Natural killer cell (primary cell): ENCODE data around the gene YPEL2. TPM values are rescaled to one million over a fixed set of nuclear protein-coding genes. Genes with fewer than 3 reads are reported as not detected.

Source experiments
- ATAC-seq, 3 donors: fragments of 150-1000 bp in 2 of 3; fragments of 200-7000 bp in 1 of 3; cut with Tn5 transposase; 1 replicate in 1 of 3; 2 replicates in 2 of 3; pipeline ENCODE4 v1.10.0; 2021; ENCODE audit warnings: mild to moderate bottlenecking in 2 of 3, moderate library complexity in 2 of 3
- DNase-seq, 2 donors: peaks; one replicate each; pipeline versions ENCODE4 v3.0.0 to v3.0.0-alpha.2; 2013 to 2021; ENCODE audit warnings: mixed read lengths in 1 of 2
- H3K27ac ChIP-seq: one replicate; pipeline ENCODE4 v1.5.1; 2013; ENCODE audit warnings: mild to moderate bottlenecking, low read length
- H3K27me3 ChIP-seq: one replicate; pipeline ENCODE4 v1.6.1; 2013; ENCODE audit warnings: low read length; ENCODE audit not compliant: control insufficient read depth, insufficient read depth
- H3K36me3 ChIP-seq: one replicate; pipeline ENCODE4 v1.6.1; 2013; ENCODE audit warnings: low read length; ENCODE audit not compliant: control insufficient read depth, insufficient read depth
- H3K4me1 ChIP-seq: one replicate; pipeline ENCODE4 v1.6.1; 2013; ENCODE audit warnings: low read length; ENCODE audit not compliant: control insufficient read depth, insufficient read depth
- H3K4me3 ChIP-seq: one replicate; pipeline ENCODE4 v1.5.1; 2013; ENCODE audit warnings: low read length
- H3K9me3 ChIP-seq: one replicate; pipeline ENCODE4 v1.6.1; 2013; ENCODE audit warnings: low read length; ENCODE audit not compliant: control insufficient read depth, insufficient read depth
- H3K27ac Mint-ChIP-seq, 2 donors: one replicate each; pipeline ENCODE4 v1.8.0; 2022; ENCODE audit warnings: mild to moderate bottlenecking in 2 of 2, mixed read lengths in 2 of 2, moderate library complexity in 1 of 2
- H3K27me3 Mint-ChIP-seq, 2 donors: one replicate each; pipeline ENCODE4 v1.8.0; 2022; ENCODE audit warnings: low read depth in 2 of 2, mixed read lengths in 2 of 2
- H3K36me3 Mint-ChIP-seq: one replicate; pipeline ENCODE4 v1.8.0; 2022; ENCODE audit warnings: mixed read lengths
- H3K4me1 Mint-ChIP-seq, 2 donors: one replicate each; pipeline ENCODE4 v1.8.0; 2022; ENCODE audit warnings: mixed read lengths in 2 of 2
- H3K4me3 Mint-ChIP-seq: one replicate; pipeline ENCODE4 v1.8.0; 2022; ENCODE audit warnings: mild to moderate bottlenecking, moderate library complexity, mixed read lengths
- H3K9me3 Mint-ChIP-seq, 2 donors: one replicate each; pipeline ENCODE4 v1.8.0; 2022; ENCODE audit warnings: mixed read lengths in 2 of 2
- CTCF ChIP-seq: fragments of 200-600 bp; IDR thresholded peaks from one replicate; pipeline ENCODE4 v1.8.0; 2022; ENCODE audit warnings: antibody characterized with exemption
- WGBS: methylation state at CpG from one replicate; pipeline ENCODE4 v1.1.7; 2013; ENCODE audit warnings: missing lambda C conversion rate; ENCODE audit not compliant: insufficient coverage; 5-methylcytosine and 5-hydroxymethylcytosine counted together
- intact Hi-C: fragments of 100-400 bp; cut with micrococcal nuclease; formaldehyde crosslinking; loops from one replicate; pipeline ENCODE4 v1.14.2; 2022
- total RNA-seq, 4 donors: library from RNA; stranded (reverse); fragments of 120-200 nt in 1 of 4; gene quantifications; one replicate each; pipeline versions ENCODE4 v1.2.3 to v1.2.4, GENCODE V29; 2013 to 2022

Gene YPEL2
- total RNA-seq, 3 donors from 2014 or later (not counting 1 experiment from before 2014, with no cell fraction given): 30.5 to 35.6 (median 33.5) TPM

GRCh38 chr17:59418732-59419166 is 87.3 kb downstream of the YPEL2 start:
- H3K27ac ChIP-seq: no peak overlapping the region
- H3K9me3 ChIP-seq: no peaks in the 10 kb centered on the region
- no peak for TF ChIP-seq CTCF
- H3K27me3 Mint-ChIP-seq: no peaks in the 10 kb centered on the region
- no peaks in the 10 kb centered on the region for H3K9me3 Mint-ChIP-seq
- ATAC-seq: no peak
- H3K4me1 Mint-ChIP-seq: no peaks in the 10 kb centered on the region
- no peak overlapping the region for H3K4me3 Mint-ChIP-seq
- no peak overlapping the region for H3K27ac Mint-ChIP-seq
- no peaks in the 10 kb centered on the region for H3K36me3 ChIP-seq
- no peaks in the 10 kb centered on the region for H3K36me3 Mint-ChIP-seq
- no peak overlapping the region for H3K4me3 ChIP-seq
- H3K4me1 ChIP-seq: no peaks in the 10 kb centered on the region
- no peak for DNase-seq
- 86% methylated on average over 4 of the region's 4 CpGs for WGBS
- no peaks in the 10 kb centered on the region for H3K27me3 ChIP-seq
- intact Hi-C loops: no loop called here

GRCh38 chr17:59420901-59421300 is 89.4 kb downstream of the YPEL2 start:
- Mint-ChIP-seq H3K27ac (no peak overlapping the region), H3K4me1 (no peaks in the 10 kb centered on the region), H3K9me3 (no peaks in the 10 kb centered on the region), H3K27me3 (no peaks in the 10 kb centered on the region), H3K36me3 (no peaks in the 10 kb centered on the region), H3K4me3 (no peak overlapping the region)
- Histone ChIP-seq H3K9me3 (no peaks in the 10 kb centered on the region), H3K4me1 (no peaks in the 10 kb centered on the region), H3K36me3 (no peaks in the 10 kb centered on the region), H3K27me3 (no peaks in the 10 kb centered on the region), H3K27ac (no peak overlapping the region), H3K4me3 (no peak overlapping the region)
- ATAC-seq (no peak), DNase-seq (no peak)
- TF ChIP-seq CTCF: no peak
- 100% methylated on average over 2 of the region's 3 CpGs for WGBS
- intact Hi-C loops: no loop called here

- no peak overlapping the region for H3K27ac ChIP-seq
- TF ChIP-seq CTCF: no peak
- Mint-ChIP-seq H3K27ac (no peak overlapping the region), H3K4me1 (no peaks in the 10 kb centered on the region), H3K27me3 (no peaks in the 10 kb centered on the region), H3K4me3 (no peak overlapping the region), H3K9me3 (no peaks in the 10 kb centered on the region), H3K36me3 (no peaks in the 10 kb centered on the region)
- H3K27me3 ChIP-seq: no peaks in the 10 kb centered on the region
- no peak for DNase-seq
- ATAC-seq: no peak
- no peaks in the 10 kb centered on the region for H3K9me3 ChIP-seq
- H3K4me3 ChIP-seq: no peak overlapping the region
- WGBS: 86% methylated on average over 6 of the region's 6 CpGs
- H3K4me1 ChIP-seq: no peaks in the 10 kb centered on the region
- intact Hi-C loops: no loop called here
- no peaks in the 10 kb centered on the region for H3K36me3 ChIP-seq
Measured at GRCh38 chr17:59421722-59422121, 90.3 kb downstream of the YPEL2 start.

- no peaks in the 10 kb centered on the region for H3K9me3 Mint-ChIP-seq
- no peaks in the 10 kb centered on the region for H3K36me3 Mint-ChIP-seq
- no peaks in the 10 kb centered on the region for H3K9me3 ChIP-seq
- no peak overlapping the region for H3K27ac Mint-ChIP-seq
- no peak overlapping the region for H3K4me3 Mint-ChIP-seq
- WGBS: 89% methylated on average over 9 of the region's 9 CpGs
- no peaks in the 10 kb centered on the region for H3K4me1 Mint-ChIP-seq
- ATAC-seq (no peak), DNase-seq (no peak)
- H3K4me1 ChIP-seq: no peaks in the 10 kb centered on the region
- no peaks in the 10 kb centered on the region for H3K27me3 Mint-ChIP-seq
- intact Hi-C loops: no loop called here
- H3K27me3 ChIP-seq: no peaks in the 10 kb centered on the region
- no peaks in the 10 kb centered on the region for H3K36me3 ChIP-seq
- H3K27ac ChIP-seq: no peak overlapping the region
- no peak overlapping the region for H3K4me3 ChIP-seq
- no peak for TF ChIP-seq CTCF
Measured at GRCh38 chr17:59423137-59423724, 91.8 kb downstream of the YPEL2 start.
